Ascending aorta (tissue), 2 donors: Measurements from ENCODE around the gene NUDT15. TPM values are rescaled to one million over a fixed set of nuclear protein-coding genes. Genes with fewer than 3 reads are reported as not detected.
"Not testable (repeated sequence)": the region's sequence is repeated elsewhere in the genome, so short reads cannot be mapped to it uniquely, and the experiment has no call there.

ENCODE experiments used
- DNase-seq, 2 donors: peaks; one replicate each; pipeline ENCODE4 v3.0.0-alpha.2; 2019; ENCODE audit warnings: low spot score in 2 of 2
- H3K27ac ChIP-seq, 2 donors: fragments of 200-600 bp; sonication (generic); one replicate each; pipeline ENCODE4 v1.5.1; 2016 to 2017; ENCODE audit warnings: mild to moderate bottlenecking in 1 of 2
- H3K27me3 ChIP-seq: fragments of 200-600 bp; sonication (generic); one replicate; pipeline ENCODE4 v1.5.1; 2017
- H3K36me3 ChIP-seq, 2 donors: fragments of 200-600 bp; sonication (generic); one replicate each; pipeline ENCODE4 v1.5.1; 2016
- H3K4me1 ChIP-seq, 2 donors: fragments of 200-600 bp; sonication (generic); one replicate each; pipeline ENCODE4 v1.5.1; 2016 to 2017; ENCODE audit warnings: mild to moderate bottlenecking in 1 of 2
- H3K4me3 ChIP-seq, 2 donors: fragments of 200-600 bp; sonication (generic); one replicate each; pipeline ENCODE4 v1.5.1; 2016 to 2017; ENCODE audit warnings: mild to moderate bottlenecking in 1 of 2
- H3K9me3 ChIP-seq, 2 donors: fragments of 200-600 bp; sonication (generic); one replicate each; pipeline ENCODE4 v1.5.1; 2016
- intact Hi-C: fragments of 100-400 bp; cut with DNase I; formaldehyde crosslinking; loops from one replicate; pipeline ENCODE4 v1.15.1; 2023
- total RNA-seq: library from RNA; depleted of rRNA; stranded (reverse); fragments of >200 nt; gene quantifications from one replicate; pipeline ENCODE4 v1.1.0, GENCODE V29; 2016
- TF ChIP-seq, protein P1 (sequence below), 3 experiments: fragments of 200-600 bp in 2 of 3; fragments of 450-650 bp in 1 of 3; sonication (generic) in 2 of 3; IDR thresholded peaks; one replicate each; pipeline ENCODE4 v1.5.1; 2016 to 2019; ENCODE audit warnings: antibody characterized with exemption in 3 of 3, mild to moderate bottlenecking in 1 of 3, moderate library complexity in 1 of 3

NUDT15 gene
- total RNA-seq, 1 donor from 2014 or later = 4.2 TPM

- intact Hi-C loops = no loop called here
- TF ChIP-seq, protein P1, sequence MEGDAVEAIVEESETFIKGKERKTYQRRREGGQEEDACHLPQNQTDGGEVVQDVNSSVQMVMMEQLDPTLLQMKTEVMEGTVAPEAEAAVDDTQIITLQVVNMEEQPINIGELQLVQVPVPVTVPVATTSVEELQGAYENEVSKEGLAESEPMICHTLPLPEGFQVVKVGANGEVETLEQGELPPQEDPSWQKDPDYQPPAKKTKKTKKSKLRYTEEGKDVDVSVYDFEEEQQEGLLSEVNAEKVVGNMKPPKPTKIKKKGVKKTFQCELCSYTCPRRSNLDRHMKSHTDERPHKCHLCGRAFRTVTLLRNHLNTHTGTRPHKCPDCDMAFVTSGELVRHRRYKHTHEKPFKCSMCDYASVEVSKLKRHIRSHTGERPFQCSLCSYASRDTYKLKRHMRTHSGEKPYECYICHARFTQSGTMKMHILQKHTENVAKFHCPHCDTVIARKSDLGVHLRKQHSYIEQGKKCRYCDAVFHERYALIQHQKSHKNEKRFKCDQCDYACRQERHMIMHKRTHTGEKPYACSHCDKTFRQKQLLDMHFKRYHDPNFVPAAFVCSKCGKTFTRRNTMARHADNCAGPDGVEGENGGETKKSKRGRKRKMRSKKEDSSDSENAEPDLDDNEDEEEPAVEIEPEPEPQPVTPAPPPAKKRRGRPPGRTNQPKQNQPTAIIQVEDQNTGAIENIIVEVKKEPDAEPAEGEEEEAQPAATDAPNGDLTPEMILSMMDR (IDR thresholded peaks at IDR 0.05) = no peak
- Histone ChIP-seq H3K4me1 (no peaks in the 10 kb centered on the region), H3K4me3 (no peak overlapping the region), H3K9me3 (no peaks in the 10 kb centered on the region), H3K36me3 (peaks cover 8 to 16% of the 10 kb centered on the region in 2 donors), H3K27ac (peak overlapping the region in 1 of 2 donors; percentile 42), H3K27me3 (no peaks in the 10 kb centered on the region)
- no peak for DNase-seq
Observed at GRCh38 chr13:48043789-48044503, 6.4 kb downstream of the NUDT15 start.

DNA sequence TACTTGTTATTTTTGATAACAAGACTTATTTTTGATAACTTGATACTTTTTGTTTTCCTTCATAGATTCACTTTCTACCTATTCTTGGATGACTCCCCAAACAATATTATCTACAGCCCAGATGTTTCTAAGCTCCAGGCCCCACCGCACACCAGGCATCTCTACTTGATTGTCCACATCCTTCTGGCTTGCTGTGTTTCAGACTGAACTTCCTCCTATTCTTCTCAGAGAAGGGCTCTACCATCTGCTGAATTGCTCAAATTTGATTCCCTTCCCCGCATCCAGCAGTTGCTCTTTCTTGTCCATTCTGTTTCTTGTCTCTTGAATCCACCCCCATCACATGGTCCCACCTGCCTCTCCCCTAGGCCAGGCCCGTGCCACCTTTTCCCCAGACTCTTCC lies 13.0 kb downstream of the NUDT15 start:
- no peak for DNase-seq
- intact Hi-C loops = no loop called here
- TF ChIP-seq, protein P1 (IDR thresholded peaks at IDR 0.05) = no peak
- H3K36me3 ChIP-seq = peaks cover 18 to 46% of the 10 kb centered on the region in 2 donors
- H3K4me3 ChIP-seq = no peak overlapping the region
- no peaks in the 10 kb centered on the region for H3K9me3 ChIP-seq
- no peaks in the 10 kb centered on the region for H3K4me1 ChIP-seq
- no peak overlapping the region for H3K27ac ChIP-seq
- no peaks in the 10 kb centered on the region for H3K27me3 ChIP-seq

GRCh38 chr13:48054601-48055000 lies 17.1 kb downstream of the NUDT15 start:
- Histone ChIP-seq H3K4me3 (no peak overlapping the region), H3K9me3 (no peaks in the 10 kb centered on the region), H3K27ac (no peak overlapping the region), H3K4me1 (no peaks in the 10 kb centered on the region), H3K36me3 (peaks cover 9 to 31% of the 10 kb centered on the region in 2 donors), H3K27me3 (no peaks in the 10 kb centered on the region)
- TF ChIP-seq, protein P1 (IDR thresholded peaks at IDR 0.05) = no peak
- DNase-seq = no peak
- intact Hi-C loops = no loop called here

- no peak for DNase-seq
- intact Hi-C loops = no loop called here
- H3K27ac ChIP-seq = no peak overlapping the region
- no peaks in the 10 kb centered on the region for H3K4me1 ChIP-seq
- H3K36me3 ChIP-seq = peaks cover 8 to 22% of the 10 kb centered on the region in 2 donors
- no peaks in the 10 kb centered on the region for H3K9me3 ChIP-seq
- H3K4me3 ChIP-seq = no peak overlapping the region
- no peaks in the 10 kb centered on the region for H3K27me3 ChIP-seq
- TF ChIP-seq, protein P1 (IDR thresholded peaks at IDR 0.05) = no peak
Observed at GRCh38 chr13:48055712-48056111, 18.2 kb downstream of the NUDT15 start.

DNA sequence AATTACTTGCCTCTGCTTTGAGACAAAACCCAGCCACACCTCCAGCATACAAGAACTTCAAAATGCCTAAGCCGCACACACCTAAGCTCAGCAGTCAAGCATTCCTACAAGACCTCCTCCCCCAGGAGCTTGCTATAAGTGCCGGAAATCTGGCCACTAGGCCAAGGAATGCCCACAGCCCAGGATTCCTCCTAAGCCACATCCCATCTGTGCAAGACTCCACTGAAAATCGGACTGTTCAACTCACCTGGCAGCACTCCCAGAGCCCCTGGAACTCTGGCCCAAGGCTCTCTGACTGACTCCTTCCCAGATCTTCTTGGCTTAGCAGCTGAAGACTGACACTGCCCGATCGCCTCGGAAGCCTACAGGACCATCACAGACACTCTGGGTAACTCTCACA lies 21.0 kb downstream of the NUDT15 start:
- H3K4me1 ChIP-seq, DNase-seq, H3K27me3 ChIP-seq, H3K27ac ChIP-seq, H3K4me3 ChIP-seq, H3K9me3 ChIP-seq, H3K36me3 ChIP-seq, intact Hi-C loops: not testable (repeated sequence)

GRCh38 chr13:48059951-48060350 lies 22.4 kb downstream of the NUDT15 start:
- H3K36me3 ChIP-seq, intact Hi-C loops: not testable (repeated sequence)

More at GRCh38 chr13:48059951-48060350, 22.4 kb downstream of the NUDT15 start:
- not testable (repeated sequence) for H3K4me3 ChIP-seq, H3K4me1 ChIP-seq, H3K27me3 ChIP-seq, DNase-seq, H3K27ac ChIP-seq, H3K9me3 ChIP-seq
